HG03520 (cell line): ENCODE data around the gene EXOC3L2.
A peak's percentile ranks its signal among the peaks of the same experiment; 100 is the strongest.

Source experiments
- ATAC-seq: cut with Tn5 transposase; IDR thresholded peaks from one replicate; pipeline ENCODE4 v1.9.1; 2021; ENCODE audit warnings: mild to moderate bottlenecking, moderate library complexity; ENCODE audit not compliant: unreplicated experiment

EXOC3L2 gene

DNA sequence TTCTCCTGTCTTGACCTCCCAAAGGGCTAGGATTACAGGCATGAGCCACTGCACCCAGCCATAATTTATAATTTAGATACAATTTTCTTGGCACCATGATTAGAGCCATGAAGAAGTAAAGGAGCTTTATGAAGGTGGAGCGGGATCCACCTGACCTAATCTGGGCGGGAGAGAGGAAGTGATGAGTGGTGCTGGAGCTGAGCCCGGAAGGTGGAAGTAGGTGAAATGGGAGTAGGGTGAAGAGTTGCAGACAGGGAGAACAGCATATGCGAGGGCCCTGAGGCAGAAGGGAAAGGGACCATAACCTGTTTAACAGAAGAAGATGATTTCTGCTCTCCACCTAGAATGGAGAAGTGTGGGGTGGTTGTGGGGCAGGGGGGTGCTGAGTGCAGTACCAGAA is 62.4 kb downstream of the EXOC3L2 start:
- ATAC-seq, result no peak

DNA sequence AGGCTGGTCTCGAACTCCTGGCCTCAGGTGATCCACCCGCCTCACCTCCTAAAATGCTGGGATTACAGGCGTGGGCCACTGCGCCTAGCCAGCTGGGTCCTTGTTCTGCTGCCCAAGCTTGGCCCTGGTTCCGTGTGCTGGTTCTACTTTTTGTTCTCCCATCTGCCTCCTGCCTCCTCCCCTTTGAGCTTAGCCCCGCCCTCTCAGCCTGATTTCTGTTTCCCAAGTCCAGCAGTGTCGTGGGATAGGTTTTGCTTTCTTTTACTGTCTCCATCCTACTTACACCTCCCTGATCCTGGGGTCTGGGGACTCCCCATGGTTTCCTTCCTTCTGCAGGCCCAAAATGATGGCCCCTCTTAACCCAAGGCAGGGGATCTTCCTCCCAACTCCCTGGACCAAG is 64.3 kb downstream of the EXOC3L2 start:
- ATAC-seq, result no peak

DNA sequence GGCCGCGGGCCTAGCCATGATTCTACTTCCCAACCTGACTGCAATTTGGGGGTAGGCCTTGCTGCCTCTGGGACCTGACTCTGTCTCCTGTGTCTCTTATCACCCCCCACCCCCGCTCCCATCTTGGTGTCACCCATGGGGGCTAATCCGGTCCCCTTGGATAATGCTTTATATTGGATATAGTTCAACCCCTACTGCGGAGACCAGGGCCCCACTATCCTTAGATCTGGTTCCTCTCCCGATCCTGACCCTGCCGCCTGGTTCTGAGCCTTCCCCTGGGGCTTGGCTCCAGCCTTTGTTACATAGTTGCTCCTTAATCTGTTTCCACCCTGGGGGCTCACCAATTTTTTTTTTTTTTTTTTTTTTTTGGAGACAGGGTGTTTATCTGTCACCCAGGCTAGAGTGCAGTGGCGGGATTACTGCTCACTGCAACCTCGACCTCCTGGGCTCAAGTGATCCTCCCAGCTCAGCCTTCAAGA is 65.3 kb downstream of the EXOC3L2 start:
- no peak for ATAC-seq

DNA sequence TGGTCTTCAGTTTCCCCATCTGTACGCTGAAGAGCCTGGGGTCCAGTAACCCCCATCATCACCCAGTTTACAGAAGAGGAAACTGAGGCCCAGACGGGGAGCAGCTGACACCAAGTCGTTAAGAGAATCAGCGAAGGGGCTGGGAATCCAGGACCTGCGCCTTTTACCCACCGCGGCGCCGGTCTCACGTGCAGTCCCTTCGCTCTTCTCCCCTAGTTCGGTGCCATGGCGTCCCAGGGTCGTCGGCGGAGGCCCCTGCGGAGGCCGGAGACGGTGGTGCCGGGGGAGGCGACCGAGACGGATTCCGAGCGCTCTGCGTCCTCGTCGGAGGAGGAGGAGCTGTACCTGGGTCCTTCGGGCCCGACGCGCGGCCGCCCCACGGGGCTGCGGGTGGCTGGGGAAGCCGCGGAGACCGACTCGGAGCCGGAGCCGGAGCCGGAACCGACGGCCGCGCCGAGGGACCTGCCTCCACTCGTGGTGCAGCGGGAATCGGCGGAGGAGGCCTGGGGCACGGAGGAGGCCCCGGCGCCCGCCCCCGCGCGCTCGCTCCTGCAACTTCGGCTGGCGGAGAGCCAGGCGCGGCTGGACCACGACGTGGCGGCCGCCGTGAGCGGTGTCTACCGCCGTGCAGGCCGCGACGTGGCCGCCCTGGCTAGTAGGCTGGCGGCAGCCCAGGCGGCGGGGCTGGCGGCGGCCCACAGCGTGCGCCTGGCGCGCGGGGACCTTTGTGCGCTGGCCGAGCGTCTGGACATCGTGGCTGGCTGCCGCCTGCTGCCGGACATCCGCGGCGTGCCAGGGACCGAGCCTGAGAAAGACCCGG is 65.9 kb downstream of the EXOC3L2 start:
- no peak for ATAC-seq

DNA sequence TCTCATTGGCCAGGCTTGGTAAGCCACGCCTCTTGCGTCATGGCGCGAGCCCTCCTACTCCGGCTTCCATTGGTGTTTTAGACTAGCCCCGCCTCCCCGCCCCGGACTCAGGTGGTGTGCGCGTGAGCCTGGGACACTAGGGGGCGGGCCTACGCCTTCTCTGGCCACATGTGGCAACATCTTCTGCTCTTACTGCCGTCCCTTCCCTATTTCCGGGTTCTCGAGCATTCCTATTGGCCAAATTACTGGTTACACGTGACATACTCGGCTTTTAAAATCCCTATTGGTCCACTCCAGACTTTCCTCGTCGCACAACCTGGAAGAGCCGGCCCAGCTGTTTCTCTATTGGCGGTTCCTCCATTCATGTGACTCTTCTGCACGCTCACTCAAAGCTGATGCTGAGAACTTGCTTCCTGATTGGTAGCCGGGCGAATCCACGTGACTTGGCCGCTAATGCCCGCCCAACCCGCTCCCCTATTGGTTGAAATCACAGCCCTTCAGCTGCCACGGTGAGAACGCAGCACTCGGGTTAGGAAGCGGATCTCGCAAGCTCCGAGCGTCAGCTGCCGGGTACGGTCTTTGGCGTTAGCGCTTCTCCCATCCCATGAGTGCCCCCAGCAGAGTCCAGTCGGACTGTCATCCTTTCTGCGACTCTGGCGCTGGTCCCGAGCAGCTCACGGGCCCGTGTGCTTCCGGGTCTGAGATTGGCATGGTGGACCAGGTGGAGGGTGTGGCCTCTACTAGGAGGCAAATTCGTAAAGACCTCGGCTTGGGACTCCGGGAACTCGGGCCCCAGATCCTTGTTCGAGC is 66.7 kb downstream of the EXOC3L2 start, which contains the start of gene BLOC1S3:
BLOC1S3 (plus strand) TSS at position 523 of the 810 bp plus-strand sequence. CDS start 513 bp downstream, outside the sequence.
- peak; percentile 64 for ATAC-seq

DNA sequence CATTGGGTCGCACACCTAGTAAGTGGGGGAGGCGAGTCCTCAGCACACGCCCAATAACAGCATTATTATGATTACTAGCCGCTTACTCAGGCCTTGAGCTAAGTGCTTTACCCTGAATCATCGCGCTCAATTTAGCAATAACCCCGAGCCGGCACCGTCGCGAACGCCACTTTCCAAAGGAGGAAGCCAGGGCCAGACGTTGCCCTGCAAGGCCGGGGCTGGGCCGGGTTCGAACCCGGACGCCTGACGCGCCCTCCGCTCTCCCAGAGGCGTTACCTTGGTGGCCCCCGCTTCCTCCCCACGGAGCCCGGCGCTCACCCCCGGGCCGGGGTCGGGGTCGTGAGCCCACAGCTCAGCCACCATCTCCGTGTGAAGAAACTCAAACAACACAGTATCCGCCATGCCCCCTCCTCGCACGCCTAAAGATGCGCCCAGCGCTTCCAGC is 67.4 kb downstream of the EXOC3L2 start, which contains the start of gene TRAPPC6A:
TRAPPC6A (minus strand) TSS at position 421 of the 445 bp plus-strand sequence; CDS start at position 402, 19 bp downstream.
- ATAC-seq, result peak; percentile 4

DNA sequence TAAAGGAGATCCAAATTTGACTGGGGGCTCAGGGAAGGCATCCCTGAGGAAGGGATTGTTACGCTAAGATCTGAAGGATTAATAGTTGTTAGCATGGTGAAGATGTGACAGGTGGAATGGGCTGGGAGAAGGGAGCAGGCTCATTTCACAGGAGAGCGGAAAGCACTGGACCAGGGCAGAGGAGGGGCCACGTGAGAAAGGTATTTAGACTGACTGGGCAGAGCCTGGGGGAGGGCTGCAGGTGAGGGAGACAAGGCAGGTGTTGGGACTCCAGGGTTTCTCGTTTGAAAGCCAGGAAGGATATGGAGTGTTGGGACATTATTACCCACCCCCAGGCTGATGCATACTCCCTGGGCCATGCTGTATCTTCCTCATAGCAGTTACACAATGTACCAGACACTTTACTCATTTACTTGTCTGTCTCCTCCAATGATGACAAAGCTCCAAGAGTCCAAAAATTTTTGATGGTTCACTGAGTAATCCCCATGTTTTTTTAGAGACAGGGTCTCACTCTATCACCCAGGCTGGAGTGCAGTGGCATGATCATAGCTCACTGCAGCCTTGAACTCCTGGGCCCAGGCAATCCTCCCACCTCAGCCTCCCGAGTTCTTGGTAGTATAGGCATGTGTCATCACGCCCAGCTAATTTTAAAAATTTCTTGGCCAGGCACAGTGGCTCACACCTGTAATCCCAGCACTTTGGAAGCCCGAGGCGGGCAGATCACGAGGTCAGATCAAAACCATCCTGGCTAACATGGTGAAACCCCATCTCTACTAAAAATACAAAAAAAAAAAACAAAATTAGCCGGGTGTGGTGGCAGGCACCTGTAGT is 69.5 kb downstream of the EXOC3L2 start:
- ATAC-seq, result no peak

DNA sequence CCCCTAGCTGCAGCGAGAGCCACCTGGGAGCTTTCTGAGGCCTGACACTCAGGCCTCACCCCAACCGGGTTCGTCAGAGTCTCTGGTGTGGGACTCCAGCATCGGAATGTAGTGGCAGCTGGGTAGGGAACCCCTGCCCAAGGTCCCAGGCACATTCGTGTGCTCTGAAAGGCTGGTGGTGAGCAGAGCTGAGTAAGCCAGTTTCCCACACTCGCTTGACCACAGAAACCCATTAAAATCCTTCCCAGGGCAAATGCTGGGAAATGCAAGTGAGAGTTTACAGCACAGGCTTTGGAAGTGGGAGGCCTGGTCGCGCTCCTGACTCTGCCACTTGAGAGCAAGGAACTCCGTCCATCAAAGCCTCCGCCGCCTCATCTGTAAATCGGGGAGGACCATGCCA is 71.4 kb downstream of the EXOC3L2 start:
- ATAC-seq, result no peak

DNA sequence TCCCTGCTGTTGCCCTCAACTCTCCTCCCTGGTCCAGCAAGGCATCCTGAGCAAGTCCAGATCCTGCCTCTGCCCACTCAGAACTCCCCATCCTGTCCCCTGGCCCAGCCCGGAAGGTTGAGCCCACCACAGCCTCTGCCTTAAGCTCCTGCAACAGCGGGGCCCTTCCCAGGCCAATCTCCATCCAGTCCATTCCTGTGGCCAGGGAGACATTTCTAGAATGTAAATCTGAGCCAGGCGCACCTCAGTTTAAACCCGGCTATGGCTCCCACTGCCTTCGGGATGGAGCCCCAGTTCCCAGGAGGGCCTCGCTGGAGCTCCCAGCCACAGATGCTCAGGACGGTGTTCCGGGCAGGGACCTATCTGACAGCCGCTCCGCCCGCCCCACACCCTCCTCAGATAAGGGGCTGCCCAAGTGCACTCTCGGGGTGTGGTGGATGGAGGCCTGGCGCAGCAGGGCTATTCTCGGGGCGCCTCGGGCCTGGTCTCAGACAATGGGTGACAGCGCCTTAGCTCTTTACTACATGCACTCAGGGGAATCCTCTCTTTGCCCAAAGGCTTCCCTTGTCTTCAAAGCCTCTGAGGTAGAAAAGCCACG is 72.5 kb downstream of the EXOC3L2 start:
- ATAC-seq, result no peak

DNA sequence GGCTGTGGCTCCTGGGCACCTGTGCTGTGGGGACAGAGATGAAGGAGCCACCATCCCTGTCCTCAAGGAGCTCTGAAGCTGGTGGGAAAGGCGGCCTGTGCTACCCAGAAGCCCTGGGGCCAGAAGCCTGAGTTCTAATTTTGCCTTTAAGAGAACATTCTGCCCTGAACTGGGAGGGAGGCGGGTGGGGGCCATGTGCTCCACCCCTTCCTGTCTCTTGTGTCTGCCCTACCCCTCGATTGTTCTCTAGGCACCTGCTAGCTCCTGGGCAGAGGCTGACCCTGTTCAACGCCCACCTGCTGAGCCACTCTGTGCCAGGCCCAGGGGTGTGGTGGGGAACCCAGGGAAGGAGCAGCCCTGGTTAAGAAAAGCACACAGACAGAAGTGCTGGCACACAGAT is 73.0 kb downstream of the EXOC3L2 start:
- ATAC-seq, result no peak

DNA sequence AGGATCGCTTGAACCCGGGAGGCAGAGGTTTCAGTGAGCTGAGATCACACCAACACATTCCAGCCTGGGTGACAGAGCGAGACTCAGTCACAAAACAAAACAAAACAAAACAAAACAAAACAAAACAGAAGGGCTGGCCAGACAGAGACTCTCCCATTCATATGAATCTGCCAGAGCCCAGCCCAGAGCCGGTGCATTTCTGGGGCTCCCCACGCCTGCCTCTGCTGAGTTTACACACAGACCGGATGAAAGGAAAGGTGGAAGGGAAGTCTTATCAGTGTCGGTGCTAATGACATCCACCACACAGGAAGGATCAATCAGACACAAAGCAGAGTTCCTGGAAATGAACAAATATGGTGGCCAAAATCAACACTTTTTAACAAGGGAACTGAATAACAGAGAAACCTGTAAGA is 74.0 kb downstream of the EXOC3L2 start:
- no peak for ATAC-seq

DNA sequence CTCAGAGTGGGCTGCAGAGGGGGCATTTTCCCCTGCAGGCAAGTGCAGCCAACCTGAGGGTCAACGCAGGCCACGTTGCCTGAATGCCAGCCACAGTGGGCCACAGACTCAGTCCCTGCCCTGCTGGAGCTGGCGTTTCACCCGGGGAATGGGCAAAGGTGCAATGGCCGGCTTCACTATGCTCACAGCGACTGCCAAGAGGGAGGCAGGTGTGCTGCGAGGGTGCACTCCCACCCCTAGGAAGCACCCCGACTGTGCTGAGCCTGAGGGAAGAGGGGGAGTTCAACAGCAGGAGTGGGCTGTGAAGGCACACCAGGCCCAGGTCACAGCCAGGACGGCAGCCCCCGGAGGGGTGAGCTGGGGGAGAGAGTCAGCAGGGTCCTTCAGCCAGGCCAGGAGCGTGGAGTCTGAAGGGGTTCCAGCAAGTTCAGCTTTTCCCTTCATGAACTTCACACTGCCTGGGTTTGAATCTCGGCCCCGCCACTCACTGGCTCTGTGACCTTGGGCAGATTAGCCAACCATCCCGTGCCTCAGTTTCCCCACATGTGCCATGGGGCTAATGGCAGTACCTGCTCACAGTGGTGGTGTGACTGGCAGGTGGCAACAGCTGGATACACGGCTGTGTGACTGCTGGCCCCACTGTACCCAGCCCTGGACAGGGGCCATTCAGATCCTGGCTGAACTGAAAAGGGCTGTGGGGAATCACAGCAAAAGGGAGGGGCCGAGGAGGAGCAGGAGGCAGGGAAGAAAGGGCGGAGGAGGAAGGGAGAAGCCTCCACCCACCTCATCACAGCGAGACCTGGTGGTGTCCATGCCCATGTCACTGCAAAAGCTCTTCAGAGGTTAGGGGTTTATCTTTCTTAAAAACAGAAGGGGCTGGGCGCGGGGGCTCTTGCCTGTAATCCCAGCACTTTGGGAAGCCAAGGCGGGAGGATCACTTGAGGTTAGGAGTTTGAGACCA is 74.8 kb downstream of the EXOC3L2 start:
- ATAC-seq, result no peak

DNA sequence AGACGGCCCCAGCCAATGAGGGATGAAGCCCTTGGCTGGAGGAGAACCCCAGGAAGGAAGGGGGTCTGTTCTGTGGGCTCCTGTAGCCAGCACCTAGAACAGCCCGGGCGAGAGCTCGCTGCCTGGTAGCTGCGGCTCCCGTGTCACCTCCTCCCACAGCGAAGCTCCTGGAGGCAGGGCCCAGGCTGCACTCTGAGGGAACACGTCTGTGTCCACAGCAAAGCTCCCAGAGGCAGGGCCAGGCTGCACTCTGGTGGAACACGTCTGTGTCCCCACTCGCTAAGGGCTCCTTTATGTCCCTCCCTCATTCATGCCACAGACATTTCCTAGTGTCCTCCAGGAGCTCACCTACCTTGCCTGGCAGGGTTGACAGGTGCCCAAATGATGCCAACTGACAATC is 75.6 kb downstream of the EXOC3L2 start:
- no peak for ATAC-seq

DNA sequence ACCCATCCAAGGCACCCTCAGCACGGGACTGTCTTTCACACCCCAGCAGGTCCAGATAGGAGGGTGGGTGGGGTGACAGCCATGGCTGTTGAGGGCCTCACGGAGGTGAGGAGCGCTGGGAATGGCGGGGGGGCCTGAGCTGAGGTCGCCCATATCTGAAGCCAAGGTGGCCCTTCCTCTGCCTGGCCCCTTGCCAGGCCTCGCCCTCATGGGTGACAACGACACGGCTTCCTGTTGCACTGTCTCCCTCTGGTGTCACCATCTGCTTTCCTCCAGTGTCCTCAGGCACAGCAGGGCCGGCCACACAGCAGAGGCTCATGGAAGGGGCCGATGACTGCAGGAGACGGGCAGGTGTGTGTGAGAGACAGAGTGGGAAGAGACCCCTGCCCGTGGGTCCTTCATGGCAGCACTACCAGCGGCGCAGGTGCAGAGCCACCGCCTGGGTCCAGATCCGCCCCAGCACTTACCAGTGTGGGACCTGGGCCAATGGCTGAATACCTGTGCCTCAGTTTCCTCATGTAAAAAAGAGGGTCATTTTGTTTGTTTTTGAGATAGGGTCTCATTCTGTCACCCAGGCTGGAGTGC is 76.3 kb downstream of the EXOC3L2 start:
- ATAC-seq, result no peak

DNA sequence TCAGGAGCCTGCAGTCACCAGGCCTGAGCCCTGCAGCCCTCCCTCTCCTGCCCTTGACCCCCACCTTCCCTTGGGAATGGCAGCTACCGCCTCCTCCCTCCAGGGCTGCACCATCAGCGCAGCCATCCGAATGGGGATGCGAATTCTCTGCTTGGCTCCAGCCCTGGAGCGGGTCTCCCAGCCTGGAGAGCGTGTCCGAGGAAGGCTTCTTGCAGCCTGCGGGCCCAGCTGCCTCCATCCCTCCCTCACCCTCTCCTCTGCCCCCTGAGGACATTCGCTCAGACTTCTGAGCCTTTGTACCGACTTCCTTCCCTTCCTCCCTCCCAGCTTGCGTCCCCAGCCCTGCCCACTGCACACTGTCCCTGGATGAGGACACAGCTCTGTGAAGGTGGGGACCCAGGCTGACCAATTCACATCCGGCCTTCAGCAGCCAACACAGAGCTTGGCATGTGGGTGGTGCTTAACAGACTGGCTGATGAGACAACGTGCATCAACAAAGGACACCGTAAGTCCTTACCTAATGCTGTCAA is 78.4 kb downstream of the EXOC3L2 start:
- no peak for ATAC-seq

DNA sequence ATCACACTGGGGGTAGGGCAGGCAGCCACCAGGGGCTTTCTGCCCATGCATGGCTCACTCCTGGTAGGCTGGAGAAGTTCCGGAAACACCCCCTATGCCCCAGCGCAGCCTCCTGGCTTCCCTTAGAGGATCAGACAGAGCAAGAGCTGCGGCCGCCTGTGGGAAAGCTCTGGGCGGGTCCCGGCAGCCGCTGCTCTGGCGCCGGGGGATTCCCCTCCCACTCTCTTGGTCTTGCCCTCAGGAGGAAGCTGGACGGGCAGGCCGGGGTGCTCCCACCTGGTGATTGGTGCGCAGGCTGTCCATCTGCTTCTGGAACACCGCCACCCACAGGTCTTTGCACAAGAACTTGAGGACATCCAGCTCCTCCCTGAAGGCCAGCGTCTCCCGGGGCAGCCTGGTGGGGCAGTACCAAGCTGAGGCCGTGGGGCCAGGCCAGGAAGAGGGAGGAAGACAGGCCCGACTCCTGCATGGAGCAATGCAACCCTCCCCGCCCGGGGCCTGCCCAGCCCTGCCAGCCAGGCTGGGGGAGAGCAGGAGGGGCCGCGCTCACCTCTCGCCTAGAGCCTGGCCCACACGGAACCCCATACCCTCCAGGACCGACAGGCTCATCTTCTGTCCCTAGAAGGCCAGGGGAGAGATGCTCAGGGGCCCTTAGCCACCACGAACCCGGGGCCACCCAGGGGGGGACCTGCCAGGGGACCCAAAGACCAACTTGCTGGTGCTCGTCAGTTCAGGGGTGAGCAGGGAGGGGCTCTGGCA is 80.5 kb downstream of the EXOC3L2 start:
- no peak for ATAC-seq

DNA sequence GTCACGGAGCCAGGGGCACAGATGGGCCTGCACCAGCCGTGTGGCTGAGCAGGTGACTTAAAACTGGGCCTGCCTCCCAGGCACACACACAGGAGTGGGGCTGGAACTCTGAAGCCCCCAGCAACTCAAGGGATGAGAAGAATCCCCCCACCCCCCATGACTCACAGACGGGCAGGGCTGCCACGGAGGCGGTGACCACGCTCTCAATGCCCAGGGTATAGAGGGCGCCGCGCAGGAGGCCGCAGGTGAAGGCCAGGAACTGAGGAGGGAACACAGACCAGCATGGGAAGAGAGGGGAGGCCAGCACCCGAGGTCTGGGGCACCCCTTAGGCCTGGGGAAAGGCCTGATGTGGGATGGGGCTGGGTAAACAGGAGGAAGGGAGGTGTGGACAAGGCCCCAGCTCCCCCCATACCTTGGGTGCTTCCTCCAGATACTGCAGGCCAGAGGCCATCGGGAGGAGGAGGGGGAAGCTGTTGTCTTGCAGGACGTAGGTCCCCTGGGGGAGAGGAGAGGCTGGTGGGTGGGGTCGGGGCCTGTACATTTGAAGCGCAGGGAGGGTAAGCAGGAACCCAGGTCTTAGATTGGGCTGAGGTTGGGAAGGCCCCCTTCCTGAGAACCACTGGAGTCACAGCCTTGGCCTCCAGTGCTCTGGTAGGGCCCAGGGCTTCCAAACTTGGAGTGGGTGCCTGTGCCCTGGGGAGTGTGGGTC is 81.3 kb downstream of the EXOC3L2 start:
- ATAC-seq, result no peak
